Measurements from ENCODE around the gene TRIM7. TPM values are rescaled to one million over a fixed set of nuclear protein-coding genes. Genes with fewer than 3 reads are reported as not detected.
"Not testable (repeated sequence)": the region's sequence is repeated elsewhere in the genome, so short reads cannot be mapped to it uniquely, and the experiment has no call there.

Gene TRIM7
- total RNA-seq, 3 donors from 2014 or later (not counting 1 experiment from before 2014, with no cell fraction given), result 0.73 to 1.2 TPM; not detected in 1

- H3K4me3 Mint-ChIP-seq, result no peak overlapping the region
- H3K4me3 ChIP-seq (ENCODE audit: low read length), result no peak overlapping the region
Observed at GRCh38 chr5:181212934-181213333, 7.9 kb upstream of the TRIM7 start.

GRCh38 chr5:181212080-181212479 lies 7.1 kb upstream of the TRIM7 start:
- H3K4me3 Mint-ChIP-seq, result no peak overlapping the region
- H3K36me3 ChIP-seq (ENCODE audit: control insufficient read depth, insufficient read depth, low read length), result no peaks in the 10 kb centered on the region
- H3K4me1 Mint-ChIP-seq, result peaks cover 20% of the 10 kb centered on the region in 2 donors
- no peak overlapping the region for H3K4me3 ChIP-seq (ENCODE audit: low read length)
- H3K27me3 ChIP-seq (ENCODE audit: control insufficient read depth, insufficient read depth, low read length), result no peaks in the 10 kb centered on the region
- peaks cover 0 to 9% of the 10 kb centered on the region in 2 donors for H3K27me3 Mint-ChIP-seq (ENCODE audit: low read depth in 2 of 2)
- no peak for TF ChIP-seq CTCF (IDR thresholded peaks at IDR 0.05)
- H3K27ac ChIP-seq (ENCODE audit: low read length), result no peak overlapping the region
- no peak for ATAC-seq
- no peak for DNase-seq
- intact Hi-C loops (cut with micrococcal nuclease), result no loop called here
- no peaks in the 10 kb centered on the region for H3K36me3 Mint-ChIP-seq
- WGBS (ENCODE audit: insufficient coverage), result 94% methylated on average over 6 of the region's 6 CpGs
- no peaks in the 10 kb centered on the region for H3K9me3 Mint-ChIP-seq
- no peak overlapping the region for H3K27ac Mint-ChIP-seq
- no peaks in the 10 kb centered on the region for H3K9me3 ChIP-seq (ENCODE audit: control insufficient read depth, insufficient read depth, low read length)
- peaks cover 18% of the 10 kb centered on the region for H3K4me1 ChIP-seq (ENCODE audit: control insufficient read depth, insufficient read depth, low read length)

More at GRCh38 chr5:181212934-181213333, 7.9 kb upstream of the TRIM7 start:
- Mint-ChIP-seq H3K27me3 (ENCODE audit: low read depth in 2 of 2) (peaks cover 0 to 9% of the 10 kb centered on the region in 2 donors), H3K27ac (no peak overlapping the region), H3K36me3 (no peaks in the 10 kb centered on the region), H3K9me3 (no peaks in the 10 kb centered on the region), H3K4me1 (peaks cover 19 to 20% of the 10 kb centered on the region in 2 donors)
- ATAC-seq, result no peak
- H3K4me1 ChIP-seq (ENCODE audit: control insufficient read depth, insufficient read depth, low read length), result peaks cover 21% of the 10 kb centered on the region
- 80% methylated on average over 2 of the region's 2 CpGs for WGBS (ENCODE audit: insufficient coverage)
- no peaks in the 10 kb centered on the region for H3K9me3 ChIP-seq (ENCODE audit: control insufficient read depth, insufficient read depth, low read length)
- DNase-seq, result no peak
- no peaks in the 10 kb centered on the region for H3K27me3 ChIP-seq (ENCODE audit: control insufficient read depth, insufficient read depth, low read length)
- no peaks in the 10 kb centered on the region for H3K36me3 ChIP-seq (ENCODE audit: control insufficient read depth, insufficient read depth, low read length)
- intact Hi-C loops (cut with micrococcal nuclease), result no loop called here
- TF ChIP-seq CTCF (IDR thresholded peaks at IDR 0.05), result no peak
- H3K27ac ChIP-seq (ENCODE audit: low read length), result no peak overlapping the region

GRCh38 chr5:181211208-181211607 lies 6.2 kb upstream of the TRIM7 start:
- ATAC-seq, result no peak
- H3K36me3 ChIP-seq (ENCODE audit: control insufficient read depth, insufficient read depth, low read length), result no peaks in the 10 kb centered on the region
- no peak overlapping the region for H3K27ac Mint-ChIP-seq
- peaks cover 25% of the 10 kb centered on the region in 2 donors for H3K4me1 Mint-ChIP-seq
- H3K4me3 Mint-ChIP-seq, result no peak overlapping the region
- DNase-seq, result peak in 1 of 2 donors; percentile 49
- intact Hi-C loops (cut with micrococcal nuclease), result no loop called here
- H3K27me3 ChIP-seq (ENCODE audit: control insufficient read depth, insufficient read depth, low read length), result peaks cover under 1% of the 10 kb centered on the region
- H3K4me3 ChIP-seq (ENCODE audit: low read length), result no peak overlapping the region
- peaks cover 7 to 18% of the 10 kb centered on the region in 2 donors for H3K27me3 Mint-ChIP-seq (ENCODE audit: low read depth in 2 of 2)
- H3K27ac ChIP-seq (ENCODE audit: low read length), result no peak overlapping the region
- H3K9me3 Mint-ChIP-seq, result no peaks in the 10 kb centered on the region
- 55% methylated on average over 6 of the region's 7 CpGs for WGBS (ENCODE audit: insufficient coverage)
- no peaks in the 10 kb centered on the region for H3K9me3 ChIP-seq (ENCODE audit: control insufficient read depth, insufficient read depth, low read length)
- peaks cover 7% of the 10 kb centered on the region for H3K36me3 Mint-ChIP-seq
- peaks cover 19% of the 10 kb centered on the region for H3K4me1 ChIP-seq (ENCODE audit: control insufficient read depth, insufficient read depth, low read length)
- TF ChIP-seq CTCF (IDR thresholded peaks at IDR 0.05), result no peak

GRCh38 chr5:181210698-181211097 lies 5.7 kb upstream of the TRIM7 start:
- ATAC-seq; intact Hi-C loops (cut with micrococcal nuclease); H3K27me3 ChIP-seq (ENCODE audit: control insufficient read depth, insufficient read depth, low read length); H3K36me3 Mint-ChIP-seq; H3K27ac Mint-ChIP-seq; H3K9me3 Mint-ChIP-seq; DNase-seq; H3K36me3 ChIP-seq (ENCODE audit: control insufficient read depth, insufficient read depth, low read length); H3K9me3 ChIP-seq (ENCODE audit: control insufficient read depth, insufficient read depth, low read length); H3K27ac ChIP-seq (ENCODE audit: low read length); H3K4me3 Mint-ChIP-seq; H3K4me3 ChIP-seq (ENCODE audit: low read length): not testable (repeated sequence)
- H3K27me3 Mint-ChIP-seq (ENCODE audit: low read depth in 2 of 2), result peaks cover 12 to 23% of the 10 kb centered on the region in 2 donors
- peaks cover 20% of the 10 kb centered on the region for H3K4me1 ChIP-seq (ENCODE audit: control insufficient read depth, insufficient read depth, low read length)
- peaks cover 28% of the 10 kb centered on the region in 2 donors for H3K4me1 Mint-ChIP-seq
- 88% methylated on average over 16 of the region's 17 CpGs for WGBS (ENCODE audit: insufficient coverage)

- peaks cover 25% of the 10 kb centered on the region for H3K4me1 ChIP-seq (ENCODE audit: control insufficient read depth, insufficient read depth, low read length)
- H3K4me1 Mint-ChIP-seq, result peaks cover 33% of the 10 kb centered on the region in 2 donors
- DNase-seq; H3K9me3 Mint-ChIP-seq; H3K36me3 Mint-ChIP-seq; H3K27me3 ChIP-seq (ENCODE audit: control insufficient read depth, insufficient read depth, low read length); H3K27ac Mint-ChIP-seq; H3K9me3 ChIP-seq (ENCODE audit: control insufficient read depth, insufficient read depth, low read length); H3K4me3 Mint-ChIP-seq; H3K4me3 ChIP-seq (ENCODE audit: low read length); ATAC-seq; H3K27ac ChIP-seq (ENCODE audit: low read length); H3K36me3 ChIP-seq (ENCODE audit: control insufficient read depth, insufficient read depth, low read length); intact Hi-C loops (cut with micrococcal nuclease): not testable (repeated sequence)
- WGBS (ENCODE audit: insufficient coverage), result 91% methylated on average over 11 of the region's 11 CpGs
- peaks cover 16 to 26% of the 10 kb centered on the region in 2 donors for H3K27me3 Mint-ChIP-seq (ENCODE audit: low read depth in 2 of 2)
Observed at GRCh38 chr5:181210148-181210547, 5.2 kb upstream of the TRIM7 start.

GRCh38 chr5:181209006-181209405 lies 4.0 kb upstream of the TRIM7 start:
- H3K27ac ChIP-seq (ENCODE audit: low read length); H3K9me3 ChIP-seq (ENCODE audit: control insufficient read depth, insufficient read depth, low read length); H3K36me3 ChIP-seq (ENCODE audit: control insufficient read depth, insufficient read depth, low read length); H3K4me3 Mint-ChIP-seq; H3K4me3 ChIP-seq (ENCODE audit: low read length); DNase-seq; ATAC-seq; H3K9me3 Mint-ChIP-seq; H3K27ac Mint-ChIP-seq; intact Hi-C loops (cut with micrococcal nuclease); H3K27me3 ChIP-seq (ENCODE audit: control insufficient read depth, insufficient read depth, low read length); H3K36me3 Mint-ChIP-seq: not testable (repeated sequence)
- Mint-ChIP-seq H3K4me1 (peaks cover 33 to 40% of the 10 kb centered on the region in 2 donors), H3K27me3 (ENCODE audit: low read depth in 2 of 2) (peaks cover 19 to 26% of the 10 kb centered on the region in 2 donors)
- 88% methylated on average over 24 of the region's 24 CpGs for WGBS (ENCODE audit: insufficient coverage)
- H3K4me1 ChIP-seq (ENCODE audit: control insufficient read depth, insufficient read depth, low read length), result peaks cover 31% of the 10 kb centered on the region
